HG03575 (cell line): ENCODE measurements around the gene GRID2IP.
"Not testable (repeated sequence)": the region's sequence is repeated elsewhere in the genome, so short reads cannot be mapped to it uniquely, and the experiment has no call there.

Source experiments
- ATAC-seq: cut with Tn5 transposase; IDR thresholded peaks from one replicate; pipeline ENCODE4 v1.9.1; 2021; ENCODE audit not compliant: unreplicated experiment, insufficient number of reproducible peaks, low FRiP score; ENCODE audit errors: extremely low read depth

The GRID2IP gene

DNA sequence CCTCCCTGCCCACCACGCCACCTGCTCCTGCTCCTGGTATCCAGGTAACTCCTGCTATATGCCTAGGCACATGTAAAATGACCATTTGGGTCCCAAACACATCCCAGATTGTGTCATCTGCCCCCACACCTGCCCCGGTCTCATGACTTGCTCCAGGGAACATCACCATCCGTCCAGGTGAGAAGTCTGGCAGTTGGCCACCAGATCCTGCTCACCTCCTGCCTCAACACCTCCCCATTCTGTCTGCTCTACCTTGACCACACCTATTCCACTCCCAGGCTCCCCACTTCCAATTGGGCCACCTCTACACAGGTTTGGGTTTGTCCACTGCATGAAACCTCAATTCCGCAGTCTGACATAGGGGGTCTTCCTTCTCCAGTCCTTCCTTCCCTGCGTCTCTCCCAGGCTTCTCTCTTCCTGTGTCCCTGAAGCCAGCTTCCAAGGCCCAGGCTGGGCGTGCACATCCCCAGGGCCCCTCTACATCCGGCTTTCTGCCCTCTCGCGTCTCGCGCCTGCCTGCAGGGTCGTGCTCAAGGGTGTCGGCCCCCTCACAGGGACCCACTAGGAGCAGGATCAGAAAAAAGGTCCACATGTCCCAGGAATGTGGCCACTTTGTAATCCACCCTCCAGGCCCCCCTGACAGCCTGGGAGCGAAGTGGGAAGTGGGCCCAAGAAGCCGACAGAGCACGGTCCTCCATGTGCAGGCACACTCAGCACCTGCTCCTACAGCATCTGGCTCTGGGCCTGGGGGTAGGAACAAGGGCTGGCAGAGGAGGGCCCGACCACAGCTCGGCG, 54.2 kb downstream of the GRID2IP start:
- no peak for ATAC-seq

DNA sequence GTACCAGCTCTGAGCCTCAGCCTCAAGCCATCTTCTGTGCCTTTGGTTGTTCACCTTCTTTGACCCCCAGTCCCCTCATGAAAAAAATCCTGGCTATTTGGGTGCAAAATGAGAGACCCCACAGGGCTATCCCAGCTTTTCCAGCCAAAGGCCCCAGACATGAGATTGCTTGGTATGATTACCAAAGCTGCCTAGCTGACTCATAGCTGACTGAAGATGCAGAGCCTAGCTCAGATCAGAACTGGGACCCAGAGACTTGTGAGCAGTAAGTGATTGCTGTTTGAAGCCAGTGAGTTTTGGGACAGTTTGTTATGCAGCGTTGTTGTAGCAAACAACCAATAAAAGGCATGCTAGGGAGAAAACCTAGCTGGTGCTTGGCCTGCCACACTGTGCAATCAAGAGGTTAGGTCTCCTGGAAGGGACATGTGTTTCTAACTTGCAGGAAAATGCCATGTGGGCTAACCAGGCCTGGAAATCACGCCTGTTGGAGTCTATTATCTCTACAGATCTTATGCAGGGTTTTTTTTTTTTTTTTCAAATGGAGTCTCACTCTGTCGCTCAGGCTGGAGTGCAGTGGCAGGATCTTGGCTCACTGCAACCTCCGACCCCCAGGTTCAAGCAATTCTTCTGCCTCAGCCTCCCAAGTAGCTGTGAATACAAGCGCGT, 55.5 kb downstream of the GRID2IP start:
- no peak for ATAC-seq

DNA sequence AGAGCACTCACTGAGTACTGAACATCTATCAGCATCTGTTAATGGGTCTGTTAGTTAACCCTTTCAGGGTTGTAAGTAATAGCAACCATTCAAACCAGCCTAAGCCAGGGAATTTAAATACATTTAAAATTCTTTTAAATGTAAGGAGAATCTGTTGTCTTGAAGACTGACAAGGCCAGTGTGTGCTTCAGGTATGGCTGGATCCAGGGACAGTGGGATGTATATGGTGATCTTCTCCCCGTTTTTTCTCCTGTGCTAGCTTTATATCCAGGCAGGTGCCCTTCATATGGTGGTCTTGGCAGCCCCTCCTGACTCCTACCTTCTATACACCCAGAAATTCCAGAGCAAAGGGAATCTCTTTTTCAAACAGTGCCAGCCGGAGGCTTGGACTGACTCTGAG, 56.9 kb downstream of the GRID2IP start:
- no peak for ATAC-seq

GRCh38 chr7:6491194-6491593, 60.1 kb downstream of the GRID2IP start:
- no peak for ATAC-seq

GRCh38 chr7:6489612-6490011, 61.6 kb downstream of the GRID2IP start:
- no peak for ATAC-seq

GRCh38 chr7:6487184-6487545, 64.1 kb downstream of the GRID2IP start:
- no peak for ATAC-seq

GRCh38 chr7:6486438-6487183, 64.7 kb downstream of the GRID2IP start:
- ATAC-seq, result no peak

- ATAC-seq, result no peak
Measured at GRCh38 chr7:6482743-6483119, 68.5 kb downstream of the GRID2IP start.

- no peak for ATAC-seq
Measured at GRCh38 chr7:6482307-6482706, 69.0 kb downstream of the GRID2IP start.

DNA sequence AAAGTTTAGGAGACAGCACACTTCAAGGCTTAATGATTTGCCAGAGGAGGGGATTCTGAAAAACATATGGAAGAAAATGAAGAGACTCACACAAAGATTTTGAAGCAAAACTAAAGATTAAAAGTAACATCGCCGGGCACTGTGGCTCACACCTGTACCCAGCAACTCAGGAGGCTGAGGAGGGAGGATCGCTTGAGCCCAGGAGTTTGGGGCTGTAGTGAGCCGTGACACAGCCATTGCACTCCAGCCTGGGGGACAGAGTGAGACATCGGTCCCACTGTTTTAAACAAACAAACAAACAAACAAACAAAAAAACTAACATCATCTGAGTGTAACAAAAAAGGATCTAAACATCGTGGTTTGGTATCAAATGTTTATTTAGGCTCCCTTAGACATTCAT, 69.8 kb downstream of the GRID2IP start:
- no peak for ATAC-seq

GRCh38 chr7:6480323-6480660, 71.0 kb downstream of the GRID2IP start:
- no peak for ATAC-seq

DNA sequence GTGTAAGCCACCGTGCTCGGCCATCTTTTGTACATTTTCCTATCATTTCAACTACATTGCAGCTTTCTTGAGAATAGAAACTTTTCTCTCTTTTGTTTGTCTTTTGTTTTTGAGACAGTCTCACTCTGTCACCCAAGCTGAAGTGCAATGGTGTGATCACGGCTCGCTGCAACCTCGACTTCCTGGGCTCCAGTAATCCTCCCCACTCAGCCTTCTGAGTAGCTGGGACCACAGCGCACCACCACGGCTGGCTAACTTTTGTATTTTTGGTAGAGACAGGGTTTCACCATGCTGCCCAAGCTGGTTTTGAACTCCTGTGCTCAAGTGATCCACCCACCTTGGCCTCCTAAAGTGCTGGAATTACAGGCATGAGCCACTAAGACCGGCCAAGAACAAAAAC, 72.2 kb downstream of the GRID2IP start:
- ATAC-seq, result no peak

DNA sequence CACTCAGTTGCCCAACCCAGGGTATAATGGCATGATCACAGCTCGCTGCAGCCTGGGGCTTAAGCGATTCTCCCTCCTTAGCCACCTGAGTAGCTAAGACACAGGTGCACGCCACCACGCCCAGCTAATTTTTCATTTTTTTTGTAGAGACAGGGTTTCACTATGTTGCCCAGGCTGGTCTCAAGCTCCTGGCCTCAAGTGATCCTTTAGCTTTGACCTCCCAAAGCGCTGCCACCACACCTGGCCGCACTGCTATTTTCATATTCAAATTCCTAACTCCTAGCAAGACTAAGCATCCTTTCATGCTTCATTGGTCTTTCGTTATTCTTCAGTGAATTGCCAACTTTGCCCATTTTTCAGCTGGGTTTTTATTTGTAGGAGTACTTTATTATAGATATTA, 73.1 kb downstream of the GRID2IP start:
- no peak for ATAC-seq

- ATAC-seq, result no peak
Measured at GRCh38 chr7:6477318-6477660, 74.0 kb downstream of the GRID2IP start.

DNA sequence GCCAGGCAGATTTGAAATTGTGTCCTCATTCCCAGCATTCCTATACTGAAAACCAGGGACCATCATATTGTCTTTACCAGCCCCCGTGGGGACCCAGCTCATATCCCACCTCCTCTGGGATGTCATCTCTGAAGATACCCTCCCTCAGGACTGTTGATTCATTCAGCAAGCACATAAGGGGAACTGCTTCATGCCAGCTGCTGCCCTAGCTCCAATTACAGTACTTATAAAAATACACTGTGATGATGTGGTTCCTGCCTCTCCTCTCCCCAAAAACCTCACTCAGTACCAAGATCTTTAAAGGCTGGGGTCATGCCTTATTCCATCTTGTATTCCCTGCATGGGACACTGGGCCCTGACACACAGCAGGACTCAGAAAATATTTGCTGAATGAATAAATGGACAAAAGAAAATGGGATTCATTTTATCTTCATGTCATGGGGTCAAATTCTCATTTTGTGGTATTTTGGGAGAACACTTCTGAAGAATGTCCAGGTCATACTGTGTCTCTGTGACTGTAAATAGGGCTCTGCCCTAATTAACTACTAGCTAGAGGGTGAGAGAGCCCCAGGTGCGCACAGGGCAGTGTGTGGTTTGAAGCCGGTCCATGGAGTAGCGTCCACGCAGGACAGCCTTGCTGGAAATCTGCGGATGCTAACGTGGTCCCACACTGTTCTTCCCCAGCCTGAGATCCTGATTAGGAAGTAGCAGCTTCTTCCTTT, 74.5 kb downstream of the GRID2IP start:
- ATAC-seq, result no peak

- ATAC-seq, result no peak
Measured at GRCh38 chr7:6475433-6476186, 75.7 kb downstream of the GRID2IP start.

GRCh38 chr7:6465862-6466261, 85.4 kb downstream of the GRID2IP start:
- ATAC-seq, result no peak

- ATAC-seq, result not testable (repeated sequence)
Measured at GRCh38 chr7:6463609-6464008, 87.7 kb downstream of the GRID2IP start.

GRCh38 chr7:6461946-6462550, 89.2 kb downstream of the GRID2IP start:
- no peak for ATAC-seq
